Endothelial cell of umbilical vein (primary cell): ENCODE data around the gene TTLL5. TPM values are rescaled to one million over a fixed set of nuclear protein-coding genes. Genes with fewer than 3 reads are reported as not detected.
A peak's percentile ranks its signal among the peaks of the same experiment; 100 is the strongest.

Experiments
- BruUV-seq: library from RNA; stranded (reverse); fragments of 400-500 nt; replicated peaks from 2 replicates; lab custom pipeline; 2021; lab: Mats Ljungman, UMichigan
- CTCF ChIA-PET: fragments of 300-600, 350-600 bp; sonication (Branson Sonifier 250); formaldehyde crosslinking; loops from one replicate; lab custom pipeline; 2021; ENCODE audit warnings: antibody characterized with exemption, inconsistent platforms; lab: Charles Lee
- POLR2A ChIA-PET: fragments of 300-600, 350-600 bp; sonication (Branson Sonifier 250); formaldehyde crosslinking; loops from one replicate; lab custom pipeline; 2021; ENCODE audit warnings: antibody characterized with exemption, inconsistent platforms; lab: Charles Lee
- DNase-seq: peaks from one replicate; pipeline ENCODE4 v3.0.0-alpha.2; 2011; ENCODE audit warnings: low read depth, low spot score
- FAIRE-seq: peaks from 2 replicates; lab custom pipeline; 2011; peaks lifted over from hg19 to GRCh38; lab: Jason Lieb, UNC
- H2AFZ ChIP-seq: 2 replicates; pipeline ENCODE4 v1.6.0; 2012; ENCODE audit warnings: low read depth, low read length, control low read depth, inconsistent platforms
- H3K27ac ChIP-seq: 2 replicates; pipeline ENCODE4 v1.5.1; 2011; ENCODE audit warnings: low read depth, mild to moderate bottlenecking, control low read depth, low read length, moderate library complexity; ENCODE audit not compliant: insufficient read depth
- H3K27me3 ChIP-seq, 2 experiments: 2 replicates each; pipeline versions ENCODE4 v1.6.0 to v1.6.1; 2011; ENCODE audit warnings: low read length in 2 of 2, mixed read lengths in 1 of 2; ENCODE audit not compliant: control insufficient read depth in 2 of 2, insufficient read depth in 2 of 2
- H3K36me3 ChIP-seq, 2 experiments: 2 replicates in 1 of 2; 3 replicates in 1 of 2; pipeline ENCODE4 v1.5.1; 2011; ENCODE audit warnings: low read length in 2 of 2, mild to moderate bottlenecking in 1 of 2, moderate library complexity in 1 of 2; ENCODE audit not compliant: control insufficient read depth in 2 of 2, insufficient read depth in 2 of 2; ENCODE audit errors: extremely low read depth in 1 of 2
- H3K4me1 ChIP-seq: 3 replicates; pipeline ENCODE4 v1.5.1; 2011; ENCODE audit warnings: mild to moderate bottlenecking, low read length; ENCODE audit not compliant: control insufficient read depth, insufficient read depth; ENCODE audit errors: extremely low read depth
- H3K4me2 ChIP-seq: 2 replicates; pipeline ENCODE4 v1.6.1; 2011; ENCODE audit warnings: low read length, control low read depth, mixed read lengths; ENCODE audit not compliant: insufficient read depth
- H3K4me3 ChIP-seq, 3 experiments: fragments of 200-600 bp in 1 of 3; sonication (generic), shearing (Covaris generic) in 1 of 3; replicated peaks in 1 of 3; 2 replicates each; pipeline ENCODE4 v1.5.1; 2011 to 2016; ENCODE audit warnings: control low read depth in 3 of 3, low read length in 3 of 3, mild to moderate bottlenecking in 2 of 3, inconsistent platforms in 1 of 3, low read depth in 1 of 3, moderate library complexity in 1 of 3; ENCODE audit not compliant: insufficient read depth in 1 of 3
- H3K79me2 ChIP-seq: 2 replicates; pipeline ENCODE4 v1.6.0; 2012; ENCODE audit warnings: low read length, inconsistent platforms; ENCODE audit not compliant: control insufficient read depth, insufficient read depth
- H3K9ac ChIP-seq: replicated peaks from 2 replicates; pipeline ENCODE3; 2011; ENCODE audit warnings: low read length, control low read depth; ENCODE audit not compliant: insufficient read depth; ENCODE audit errors: extremely low read depth
- H3K9me1 ChIP-seq: replicated peaks from 3 replicates; pipeline ENCODE4 v1.6.0; 2011; ENCODE audit warnings: mild to moderate bottlenecking, low read length; ENCODE audit not compliant: control insufficient read depth, insufficient read depth; ENCODE audit errors: extremely low read depth
- H3K9me3 ChIP-seq: replicated peaks from 2 replicates; pipeline ENCODE4 v1.5.1; 2012; ENCODE audit warnings: low read length, inconsistent platforms; ENCODE audit not compliant: control insufficient read depth, insufficient read depth
- H4K20me1 ChIP-seq: replicated peaks from 2 replicates; pipeline ENCODE3; 2011; ENCODE audit warnings: mild to moderate bottlenecking, low read length; ENCODE audit not compliant: control insufficient read depth, insufficient read depth; ENCODE audit errors: extremely low read depth
- CTCF ChIP-seq, 2 donors: IDR thresholded peaks; 1 replicate in 1 of 2; 2 replicates in 1 of 2; pipeline ENCODE4 v1.5.1; 2011; ENCODE audit warnings: low read length in 2 of 2, mild to moderate bottlenecking in 2 of 2, moderate library complexity in 2 of 2, control low read depth in 1 of 2, inconsistent platforms in 1 of 2, low read depth in 1 of 2; ENCODE audit not compliant: insufficient read depth in 1 of 2; ENCODE audit errors: extremely low read depth in 1 of 2
- EZH2 ChIP-seq: IDR thresholded peaks from 2 replicates; pipeline ENCODE4 v1.6.1; 2012; ENCODE audit warnings: borderline replicate concordance, low read depth, mild to moderate bottlenecking, moderate library complexity, low read length, inconsistent platforms; ENCODE audit not compliant: severe bottlenecking
- FOS ChIP-seq: IDR thresholded peaks from 2 replicates; pipeline ENCODE4 v1.6.1; 2011; ENCODE audit warnings: mild to moderate bottlenecking, low read length, moderate library complexity, borderline replicate concordance; ENCODE audit not compliant: insufficient read depth
- GATA2 ChIP-seq: IDR thresholded peaks from 2 replicates; pipeline ENCODE4 v1.7.0; 2011; ENCODE audit warnings: low read depth, mild to moderate bottlenecking, moderate library complexity, mixed read lengths, low read length; ENCODE audit not compliant: insufficient read length, insufficient read depth
- JUN ChIP-seq: IDR thresholded peaks from 2 replicates; pipeline ENCODE4 v1.6.1; 2011; ENCODE audit warnings: borderline replicate concordance, low read depth; ENCODE audit not compliant: insufficient read length, insufficient read depth
- MAX ChIP-seq: IDR thresholded peaks from 2 replicates; pipeline ENCODE4 v1.6.1; 2011; ENCODE audit not compliant: insufficient read depth, insufficient read length
- MYC ChIP-seq: IDR thresholded peaks from one replicate; pipeline ENCODE4 v1.6.1; 2011; ENCODE audit warnings: mild to moderate bottlenecking, low read depth, low read length
- POLR2A ChIP-seq: IDR thresholded peaks from 2 replicates; pipeline ENCODE4 v1.6.1; 2012; ENCODE audit warnings: low read depth, mild to moderate bottlenecking, control low read depth, low read length
- POLR2AphosphoS5 ChIP-seq: IDR thresholded peaks from 2 replicates; pipeline ENCODE4 v1.6.1; 2012; ENCODE audit warnings: low read depth, mild to moderate bottlenecking, control low read depth, low read length, moderate library complexity; ENCODE audit not compliant: insufficient read depth
- dilution Hi-C: fragments of 300-500 bp; cut with MboI; formaldehyde crosslinking; loops from one replicate; pipeline ENCODE4 v1.15.0; 2019; ENCODE audit warnings: low sequenced_read_pairs; ENCODE audit not compliant: extremely low pct_ligation_motif_present
- intact Hi-C: fragments of 100-400 bp; cut with micrococcal nuclease; formaldehyde crosslinking; loops from one replicate; pipeline ENCODE4 v1.10.0; 2022
- polyA plus RNA-seq, 4 experiments: library from polyadenylated mRNA; depleted of rRNA in 3 of 4; stranded (reverse) in 3 of 4; unstranded in 1 of 4; fragments of >200 nt; gene quantifications; 2 replicates each; pipeline versions ENCODE4 v1.2.1 to v1.2.3, GENCODE V29; 2011 to 2012; ENCODE audit warnings: missing spikeins in 1 of 4
- total RNA-seq: library from RNA; stranded (reverse); gene quantifications from 2 replicates; pipeline ENCODE4 v1.2.3, GENCODE V29; 2021

The TTLL5 gene
- total and polyA plus RNA-seq, 2 donors (not counting 3 experiments of a cell fraction or from before 2014, with no cell fraction given) = 33.2 to 93.6 TPM

GRCh38 chr14:75711105-75711795, 50.2 kb downstream of the TTLL5 start:
- no peaks in the 10 kb centered on the region for H3K9me1 ChIP-seq
- H3K4me2 ChIP-seq = no peak overlapping the region
- no peak overlapping the region for H3K27ac ChIP-seq
- no peaks in the 10 kb centered on the region for H3K27me3 ChIP-seq
- no peaks in the 10 kb centered on the region for H4K20me1 ChIP-seq
- peaks cover 3% of the 10 kb centered on the region for H3K4me1 ChIP-seq
- peaks cover 0 to 11% of the 10 kb centered on the region in 2 experiments for H3K36me3 ChIP-seq
- ChIA-PET POLR2A (no interaction called here), CTCF (interaction anchor here (0.7 to 9.8 kb wide), 14 partner anchors 9 to 677 kb away, joined by 3 to 617 read pairs (median 18); partner anchors contain the start of genes FLVCR2 and TGFB3)
- no TSS peak for BruUV-seq
- dilution Hi-C loops (loop anchor here (25.0 kb wide), 1 partner anchor 276 kb away; the partner anchor contains the start of genes IFT43 and TGFB3), intact Hi-C loops (loop anchor here (2.0 kb wide), 1 partner anchor 196 kb away; no protein-coding TSS in a partner anchor)
- H3K9me3 ChIP-seq = no peaks in the 10 kb centered on the region
- H3K79me2 ChIP-seq = no peaks in the 10 kb centered on the region
- DNase-seq = peak; percentile 41
- no peak overlapping the region for H3K4me3 ChIP-seq
- no peak for FAIRE-seq
- no peak overlapping the region for H2AFZ ChIP-seq
- H3K9ac ChIP-seq = no peak overlapping the region
- no peak for TF ChIP-seq POLR2AphosphoS5
- peak; percentile 47 to 62 for TF ChIP-seq CTCF (IDR thresholded peaks at IDR 0.05; ENCODE audit: extremely low read depth in 1 of 2, insufficient read depth in 1 of 2, low read depth in 1 of 2, low read length in 2 of 2)

- FAIRE-seq = no peak
- H3K27ac ChIP-seq = no peak overlapping the region
- ChIA-PET CTCF (interaction anchor here (1.0 to 9.8 kb wide), 8 partner anchors 9 to 676 kb away, joined by 3 to 617 read pairs (median 18); partner anchors contain the start of gene TGFB3), POLR2A (no interaction called here)
- TF ChIP-seq CTCF (IDR thresholded peaks at IDR 0.05; ENCODE audit: extremely low read depth in 1 of 2, insufficient read depth in 1 of 2, low read depth in 1 of 2, low read length in 2 of 2) (no peak), JUN (no peak), EZH2 (no peak), GATA2 (no peak), POLR2A (no peak), MAX (no peak), MYC (no peak), POLR2AphosphoS5 (no peak), FOS (no peak)
- no peaks in the 10 kb centered on the region for H3K9me1 ChIP-seq
- no peak overlapping the region for H3K4me3 ChIP-seq
- H4K20me1 ChIP-seq = no peaks in the 10 kb centered on the region
- H3K36me3 ChIP-seq = peaks cover 0 to 11% of the 10 kb centered on the region in 2 experiments
- H3K27me3 ChIP-seq = no peaks in the 10 kb centered on the region
- no peaks in the 10 kb centered on the region for H3K79me2 ChIP-seq
- H3K9me3 ChIP-seq = no peaks in the 10 kb centered on the region
- H2AFZ ChIP-seq = no peak overlapping the region
- H3K9ac ChIP-seq = no peak overlapping the region
- peak; percentile 46 for DNase-seq
- no TSS peak for BruUV-seq
- intact Hi-C loops (loop anchor here (2.0 kb wide), 1 partner anchor 195 kb away; no protein-coding TSS in a partner anchor), dilution Hi-C loops (loop anchor here (25.0 kb wide), 1 partner anchor 275 kb away; the partner anchor contains the start of genes IFT43 and TGFB3)
- H3K4me1 ChIP-seq = peaks cover 3% of the 10 kb centered on the region
- no peak overlapping the region for H3K4me2 ChIP-seq
Observed at GRCh38 chr14:75711796-75712211, 50.8 kb downstream of the TTLL5 start.
